ENCODE results near the gene ADAMTSL2.

DNA sequence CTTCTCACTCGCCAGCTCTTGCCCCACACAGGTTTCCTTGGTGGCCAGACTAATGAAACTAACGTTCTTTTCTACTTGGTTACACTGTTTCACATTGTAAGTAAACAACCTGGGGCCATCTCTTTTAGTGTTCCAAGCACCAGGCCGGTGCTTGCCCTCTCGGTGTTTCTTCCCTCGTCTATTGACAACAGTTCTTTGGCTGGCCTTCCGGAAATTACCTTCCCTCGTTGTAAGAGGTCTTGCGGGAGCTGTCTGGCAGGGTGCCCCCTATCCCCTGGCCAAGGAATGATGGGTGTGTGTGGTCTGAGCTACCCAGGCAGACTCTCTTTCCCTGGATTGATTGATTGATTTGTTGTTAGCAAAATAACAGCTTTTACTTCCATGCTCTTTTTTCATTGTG is 8.8 kb upstream of the ADAMTSL2 start:
- TF ChIP-seq, protein P1, sequence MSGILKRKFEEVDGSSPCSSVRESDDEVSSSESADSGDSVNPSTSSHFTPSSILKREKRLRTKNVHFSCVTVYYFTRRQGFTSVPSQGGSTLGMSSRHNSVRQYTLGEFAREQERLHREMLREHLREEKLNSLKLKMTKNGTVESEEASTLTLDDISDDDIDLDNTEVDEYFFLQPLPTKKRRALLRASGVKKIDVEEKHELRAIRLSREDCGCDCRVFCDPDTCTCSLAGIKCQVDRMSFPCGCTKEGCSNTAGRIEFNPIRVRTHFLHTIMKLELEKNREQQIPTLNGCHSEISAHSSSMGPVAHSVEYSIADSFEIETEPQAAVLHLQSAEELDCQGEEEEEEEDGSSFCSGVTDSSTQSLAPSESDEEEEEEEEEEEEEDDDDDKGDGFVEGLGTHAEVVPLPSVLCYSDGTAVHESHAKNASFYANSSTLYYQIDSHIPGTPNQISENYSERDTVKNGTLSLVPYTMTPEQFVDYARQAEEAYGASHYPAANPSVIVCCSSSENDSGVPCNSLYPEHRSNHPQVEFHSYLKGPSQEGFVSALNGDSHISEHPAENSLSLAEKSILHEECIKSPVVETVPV (CRISPR knock-in tag; IDR thresholded peaks at IDR 0.05) = no peak
- TF ChIP-seq, protein P2, sequence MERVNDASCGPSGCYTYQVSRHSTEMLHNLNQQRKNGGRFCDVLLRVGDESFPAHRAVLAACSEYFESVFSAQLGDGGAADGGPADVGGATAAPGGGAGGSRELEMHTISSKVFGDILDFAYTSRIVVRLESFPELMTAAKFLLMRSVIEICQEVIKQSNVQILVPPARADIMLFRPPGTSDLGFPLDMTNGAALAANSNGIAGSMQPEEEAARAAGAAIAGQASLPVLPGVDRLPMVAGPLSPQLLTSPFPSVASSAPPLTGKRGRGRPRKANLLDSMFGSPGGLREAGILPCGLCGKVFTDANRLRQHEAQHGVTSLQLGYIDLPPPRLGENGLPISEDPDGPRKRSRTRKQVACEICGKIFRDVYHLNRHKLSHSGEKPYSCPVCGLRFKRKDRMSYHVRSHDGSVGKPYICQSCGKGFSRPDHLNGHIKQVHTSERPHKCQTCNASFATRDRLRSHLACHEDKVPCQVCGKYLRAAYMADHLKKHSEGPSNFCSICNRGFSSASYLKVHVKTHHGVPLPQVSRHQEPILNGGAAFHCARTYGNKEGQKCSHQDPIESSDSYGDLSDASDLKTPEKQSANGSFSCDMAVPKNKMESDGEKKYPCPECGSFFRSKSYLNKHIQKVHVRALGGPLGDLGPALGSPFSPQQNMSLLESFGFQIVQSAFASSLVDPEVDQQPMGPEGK (CRISPR knock-in tag; IDR thresholded peaks at IDR 0.05; ENCODE audit: borderline replicate concordance) = no peak
- TF ChIP-seq ZC3H10 (CRISPR knock-in tag; IDR thresholded peaks at IDR 0.05) = no peak
- no peak for TF ChIP-seq TOX (CRISPR knock-in tag; IDR thresholded peaks at IDR 0.05; ENCODE audit: borderline replicate concordance)
- no peak for TF ChIP-seq ZNF565 (CRISPR knock-in tag; conservative IDR thresholded peaks at IDR 0.05; ENCODE audit: low read depth)
- TF ChIP-seq ESRRG (CRISPR knock-in tag; IDR thresholded peaks at IDR 0.05) = no peak
- no peak for TF ChIP-seq ZFP3 (CRISPR knock-in tag; IDR thresholded peaks at IDR 0.05)
